DOHH2 (cell line): ENCODE measurements around the gene GINS1.

ENCODE experiments used
- H3F3A ChIP-seq: fragments of 200-600 bp; sonication (generic), shearing (Covaris generic); 2 replicates; pipeline ENCODE4 v1.6.0; 2016; ENCODE audit warnings: antibody characterized with exemption, mild to moderate bottlenecking; ENCODE audit not compliant: control insufficient read depth, insufficient read depth
- H3K27ac ChIP-seq: fragments of 200-600 bp; sonication (generic); 2 replicates; pipeline ENCODE4 v1.5.1; 2014; ENCODE audit warnings: low read depth, mild to moderate bottlenecking, low read length, moderate library complexity
- H3K27me3 ChIP-seq: fragments of 200-600 bp; sonication (generic); 2 replicates; pipeline ENCODE4 v1.6.1; 2014; ENCODE audit warnings: mild to moderate bottlenecking, low read length, mixed read lengths; ENCODE audit not compliant: control insufficient read depth
- H3K36me3 ChIP-seq: fragments of 200-600 bp; sonication (generic); 2 replicates; pipeline ENCODE4 v1.6.1; 2014; ENCODE audit warnings: mild to moderate bottlenecking, low read length, moderate library complexity, mixed read lengths; ENCODE audit not compliant: control insufficient read depth
- H3K4me1 ChIP-seq: fragments of 200-600 bp; sonication (generic); 2 replicates; pipeline ENCODE4 v1.6.1; 2014; ENCODE audit warnings: mild to moderate bottlenecking, low read length, mixed read lengths; ENCODE audit not compliant: control insufficient read depth
- H3K4me2 ChIP-seq: fragments of 200-600 bp; sonication (generic); 2 replicates; pipeline ENCODE4 v1.6.0; 2014; ENCODE audit warnings: mild to moderate bottlenecking, low read length, moderate library complexity
- H3K4me3 ChIP-seq: fragments of 200-600 bp; sonication (generic); 2 replicates; pipeline ENCODE4 v1.5.1; 2014; ENCODE audit warnings: mild to moderate bottlenecking, low read length, mixed read lengths
- H3K79me2 ChIP-seq: fragments of 200-600 bp; sonication (generic); 2 replicates; pipeline ENCODE4 v1.6.1; 2014; ENCODE audit warnings: mild to moderate bottlenecking, low read length, mixed read lengths; ENCODE audit not compliant: control insufficient read depth
- H3K9me2 ChIP-seq: fragments of 200-600 bp; sonication (generic); replicated peaks from 2 replicates; pipeline ENCODE4 v1.6.1; 2014; ENCODE audit warnings: mild to moderate bottlenecking, low read length, mixed read lengths; ENCODE audit not compliant: control insufficient read depth
- H3K9me3 ChIP-seq: fragments of 200-600 bp; sonication (generic); 2 replicates; pipeline ENCODE4 v1.6.1; 2014; ENCODE audit warnings: antibody characterized with exemption, low read length, mixed read lengths; ENCODE audit not compliant: control insufficient read depth, insufficient read depth
- H4K20me1 ChIP-seq: fragments of 200-600 bp; sonication (generic); 2 replicates; pipeline ENCODE4 v1.6.0; 2014; ENCODE audit warnings: low read depth, mild to moderate bottlenecking, antibody characterized with exemption, low read length, moderate library complexity; ENCODE audit not compliant: control insufficient read depth, insufficient read depth
- CTCF ChIP-seq: fragments of 200-600 bp; sonication (generic); IDR thresholded peaks from one replicate; pipeline ENCODE4 v1.5.1; 2014; ENCODE audit warnings: antibody characterized with exemption, mild to moderate bottlenecking, low read depth, low read length; ENCODE audit not compliant: poor library complexity, severe bottlenecking
- EZH2phosphoT487 ChIP-seq: fragments of 200-600 bp; sonication (generic); IDR thresholded peaks from 2 replicates; pipeline ENCODE4 v1.6.1; 2017; ENCODE audit warnings: borderline replicate concordance, mild to moderate bottlenecking, antibody characterized with exemption, low read length, moderate library complexity, mixed read lengths

The GINS1 gene

DNA sequence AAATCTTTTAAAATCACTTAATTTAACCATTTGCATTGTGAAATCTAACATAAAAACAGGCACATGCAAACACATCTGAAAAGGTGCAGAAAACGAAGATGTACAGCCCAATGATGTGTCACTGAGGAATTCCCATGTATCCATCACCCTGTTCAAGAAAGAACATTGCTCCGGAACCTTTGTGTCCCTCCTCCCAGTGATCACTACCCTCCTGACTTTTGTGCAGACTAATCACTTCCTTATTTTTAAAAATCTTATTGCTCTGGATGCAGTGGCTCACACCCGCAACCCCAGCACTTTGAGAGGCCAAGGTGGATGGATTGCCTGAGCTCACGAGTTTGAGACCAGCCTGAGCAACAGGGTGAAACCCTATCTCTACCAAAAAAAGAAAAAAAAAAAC is 14.6 kb downstream of the GINS1 start:
- Histone ChIP-seq H3K4me2 (no peak overlapping the region), H3K36me3 (peaks cover 82% of the 10 kb centered on the region)

DNA sequence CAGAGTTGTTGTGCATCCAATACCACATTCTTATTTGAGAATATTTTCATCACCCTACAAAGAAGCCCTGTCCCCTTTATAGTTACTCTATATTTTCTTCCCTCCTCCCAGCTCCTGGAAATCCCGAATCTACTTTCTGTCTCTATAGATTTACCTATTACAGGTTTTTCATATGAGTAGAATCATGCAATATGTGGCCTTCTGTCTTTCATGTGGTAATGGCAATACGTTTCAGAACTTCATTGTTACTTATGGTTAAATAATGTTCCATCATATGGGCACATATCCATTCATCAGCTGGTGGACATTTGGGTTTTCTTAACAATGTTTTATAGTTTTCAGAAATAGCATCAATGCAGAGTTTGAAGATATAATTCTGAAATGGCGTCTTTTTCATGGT is 17.1 kb downstream of the GINS1 start:
- TF ChIP-seq CTCF (no peak), EZH2phosphoT487 (no peak)
- H3F3A ChIP-seq = peaks cover 7% of the 10 kb centered on the region; the same call in 1 of the 2 replicates
- H3K79me2 ChIP-seq = 0 out of 2 replicates have a peak, but pooled peaks cover 3% of the 10 kb centered on the region
- no peak overlapping the region for H3K4me2 ChIP-seq
- peaks cover 77% of the 10 kb centered on the region for H3K36me3 ChIP-seq
- no peak overlapping the region for H3K27ac ChIP-seq
- no peaks in the 10 kb centered on the region for H3K4me1 ChIP-seq
- H3K27me3 ChIP-seq = no peaks in the 10 kb centered on the region
- no peaks in the 10 kb centered on the region for H3K9me2 ChIP-seq
- no peaks in the 10 kb centered on the region for H4K20me1 ChIP-seq
- H3K4me3 ChIP-seq = no peak overlapping the region
- H3K9me3 ChIP-seq = no peaks in the 10 kb centered on the region

More for the DNA sequence above, 14.6 kb downstream of the GINS1 start:
- Histone ChIP-seq H3K27ac (no peak overlapping the region), H3K27me3 (no peaks in the 10 kb centered on the region), H4K20me1 (peaks cover 5% of the 10 kb centered on the region; the same call in 1 of the 2 replicates), H3K9me3 (no peaks in the 10 kb centered on the region), H3K79me2 (peaks cover 7% of the 10 kb centered on the region; the same call in 1 of the 2 replicates), H3K4me1 (no peaks in the 10 kb centered on the region), H3F3A (peaks cover 7% of the 10 kb centered on the region; the same call in 1 of the 2 replicates), H3K4me3 (no peak overlapping the region), H3K9me2 (no peaks in the 10 kb centered on the region)
- TF ChIP-seq EZH2phosphoT487 (no peak), CTCF (no peak)

GRCh38 chr20:25437153-25437581 is 29.7 kb downstream of the GINS1 start:
- H3K36me3 ChIP-seq = peaks cover 78% of the 10 kb centered on the region
- no peaks in the 10 kb centered on the region for H3K9me3 ChIP-seq
- H3K27ac ChIP-seq = no peak overlapping the region
- no peak overlapping the region for H3K4me3 ChIP-seq
- H3K27me3 ChIP-seq = no peaks in the 10 kb centered on the region
- no peak overlapping the region for H3K4me2 ChIP-seq
- H4K20me1 ChIP-seq = no peaks in the 10 kb centered on the region
- H3K9me2 ChIP-seq = no peaks in the 10 kb centered on the region
- H3K4me1 ChIP-seq = peaks cover 18% of the 10 kb centered on the region
- no peaks in the 10 kb centered on the region for H3F3A ChIP-seq
- TF ChIP-seq EZH2phosphoT487 (no peak), CTCF (no peak)
- H3K79me2 ChIP-seq = peaks cover 4% of the 10 kb centered on the region; the same call in 1 of the 2 replicates
